K562 (cell line): ENCODE data around the gene TXLNA. TPM values are rescaled to one million over a fixed set of nuclear protein-coding genes. Genes with fewer than 3 reads are reported as not detected.
A peak's percentile ranks its signal among the peaks of the same experiment; 100 is the strongest.

Source experiments
- CHD7 ChIP-seq: fragments of 200-600 bp; sonication (generic); IDR thresholded peaks from one replicate; pipeline ENCODE4 v1.6.1; 2012; ENCODE audit warnings: mild to moderate bottlenecking, low read depth, low read length, inconsistent platforms
- RBM39 ChIP-seq: fragments of 200-400 bp; formaldehyde crosslinking; optimal IDR thresholded peaks from 2 replicates; pipeline ENCODE3; 2018; ENCODE audit warnings: low read depth, low read length
- ZBTB40 ChIP-seq, 2 experiments: fragments of 450-650 bp in 1 of 2; sonication (generic) in 1 of 2; formaldehyde crosslinking in 1 of 2; IDR thresholded peaks; 2 replicates each; pipeline versions ENCODE4 v1.7.1 to v1.9.0; 2016 to 2022; ENCODE audit warnings: inconsistent platforms in 1 of 2, mild to moderate bottlenecking in 1 of 2, missing genetic modification reagents in 1 of 2
- ZFP1 ChIP-seq: fragments of 450-650 bp; formaldehyde crosslinking; IDR thresholded peaks from 2 replicates; pipeline ENCODE4 v1.4.0; 2020; ENCODE audit warnings: mild to moderate bottlenecking, mixed read lengths
- ZZZ3 ChIP-seq: fragments of 450-650 bp; IDR thresholded peaks from 2 replicates; pipeline ENCODE4 v1.6.1; 2016; ENCODE audit warnings: antibody characterized with exemption, mild to moderate bottlenecking, moderate library complexity
- polyA plus RNA-seq, 8 experiments: library from polyadenylated mRNA; depleted of rRNA in 4 of 8; stranded (reverse) in 5 of 8; unstranded in 3 of 8; fragments of >200 nt; fragmentation: Nextera tagmentation in 2 of 8; fragmentation: Illumina TruSeq in 1 of 8; extraction: Ambion mirVana in 2 of 8; extraction: Trizol in 1 of 8; gene quantifications; 2 replicates each; pipeline versions ENCODE4 v1.2.1 to v1.2.3, GENCODE V29; 2011 to 2014; ENCODE audit warnings: inconsistent platforms in 1 of 8, missing spikeins in 1 of 8
- total RNA-seq, 7 experiments: library from RNA; depleted of rRNA in 6 of 7; stranded (reverse); fragments of >200 nt in 6 of 7; fragmentation: Illumina TruSeq in 2 of 7; extraction: Trizol in 2 of 7; gene quantifications; 2 replicates each; pipeline versions ENCODE4 v1.2.1 to v1.2.3, GENCODE V29; 2011 to 2021; ENCODE audit warnings: low replicate concordance in 1 of 7

Gene TXLNA
- total and polyA plus RNA-seq, 9 of the 15 experiments (the other 6 are each of a cell fraction or from before 2014, with no cell fraction given), result 9.2 to 54.5 (median 39.3) TPM

GRCh38 chr1:32205401-32206370, 26.2 kb downstream of the TXLNA start, which contains the start of gene IQCC (continued):
- TF ChIP-seq ZBTB40 (IDR thresholded peaks at IDR 0.05), result no peak
- no peak for TF ChIP-seq ZBTB40 (CRISPR knock-in tag; IDR thresholded peaks at IDR 0.05)
- no peak for TF ChIP-seq CHD7
- no peak for TF ChIP-seq RBM39
- TF ChIP-seq ZZZ3, result 0 out of 2 replicates have a peak, but pooled peaks have one; percentile 57
- TF ChIP-seq ZFP1 (CRISPR knock-in tag), result no peak
